HepG2 (cell line): ENCODE results near the gene B4GALT2.

ENCODE experiments used
- CBX2 ChIP-seq, 2 experiments: fragments of 200-600 bp in 1 of 2; sonication (generic); formaldehyde crosslinking in 1 of 2; IDR thresholded peaks; 2 replicates each; pipeline versions ENCODE4 v1.7.0 to v1.8.1; 2018 to 2022; ENCODE audit warnings: low read depth in 2 of 2, low read length in 1 of 2, mild to moderate bottlenecking in 1 of 2, missing genetic modification reagents in 1 of 2
- FOSL1 ChIP-seq: sonication (generic); formaldehyde crosslinking; IDR thresholded peaks from 2 replicates; pipeline ENCODE4 v1.9.0; 2021; ENCODE audit warnings: missing genetic modification reagents, borderline replicate concordance
- KLF16 ChIP-seq, 2 experiments: sonication (generic) in 1 of 2; formaldehyde crosslinking in 1 of 2; IDR thresholded peaks; 2 replicates each; pipeline versions ENCODE4 v1.6.1 to v1.8.0; 2016 to 2023; ENCODE audit warnings: missing genetic modification reagents in 2 of 2, missing compliant biosample characterization in 1 of 2
- MTF1 ChIP-seq: sonication (generic); formaldehyde crosslinking; IDR thresholded peaks from 2 replicates; pipeline ENCODE4 v1.5.0; 2020; ENCODE audit warnings: missing genetic modification reagents
- RELA ChIP-seq: sonication (generic); formaldehyde crosslinking; IDR thresholded peaks from 2 replicates; pipeline ENCODE4 v1.4.0; 2020; ENCODE audit warnings: missing genetic modification reagents
- SRF ChIP-seq: IDR thresholded peaks from 2 replicates; pipeline ENCODE4 v1.6.1; 2011; ENCODE audit warnings: mild to moderate bottlenecking, low read depth, low read length, moderate library complexity
- TAF1 ChIP-seq: sonication (generic); formaldehyde crosslinking; IDR thresholded peaks from 2 replicates; pipeline ENCODE4 v1.4.0; 2020; ENCODE audit warnings: missing genetic modification reagents
- ZKSCAN5 ChIP-seq: sonication (generic); formaldehyde crosslinking; IDR thresholded peaks from 2 replicates; pipeline ENCODE4 v1.5.1; 2020; ENCODE audit warnings: mild to moderate bottlenecking, missing genetic modification reagents
- ZNF274 ChIP-seq: sonication (generic); formaldehyde crosslinking; IDR thresholded peaks from 2 replicates; pipeline ENCODE4 v1.5.1; 2020; ENCODE audit warnings: mild to moderate bottlenecking, missing genetic modification reagents
- ZNF3 ChIP-seq: IDR thresholded peaks from 2 replicates; pipeline ENCODE4 v1.7.0; 2017; ENCODE audit warnings: inconsistent platforms
- ZNF839 ChIP-seq: sonication (generic); formaldehyde crosslinking; IDR thresholded peaks from 2 replicates; pipeline ENCODE4 v1.4.0; 2020; ENCODE audit warnings: missing genetic modification reagents, mild to moderate bottlenecking, borderline replicate concordance
- TF ChIP-seq, protein P1 (sequence below): sonication (generic); formaldehyde crosslinking; IDR thresholded peaks from 2 replicates; pipeline ENCODE4 v1.5.0; 2020; ENCODE audit warnings: mild to moderate bottlenecking, missing genetic modification reagents, moderate library complexity
- TF ChIP-seq, protein P2 (sequence below): sonication (generic); formaldehyde crosslinking; IDR thresholded peaks from 2 replicates; pipeline ENCODE4 v1.4.0; 2020; ENCODE audit warnings: missing genetic modification reagents

DNA sequence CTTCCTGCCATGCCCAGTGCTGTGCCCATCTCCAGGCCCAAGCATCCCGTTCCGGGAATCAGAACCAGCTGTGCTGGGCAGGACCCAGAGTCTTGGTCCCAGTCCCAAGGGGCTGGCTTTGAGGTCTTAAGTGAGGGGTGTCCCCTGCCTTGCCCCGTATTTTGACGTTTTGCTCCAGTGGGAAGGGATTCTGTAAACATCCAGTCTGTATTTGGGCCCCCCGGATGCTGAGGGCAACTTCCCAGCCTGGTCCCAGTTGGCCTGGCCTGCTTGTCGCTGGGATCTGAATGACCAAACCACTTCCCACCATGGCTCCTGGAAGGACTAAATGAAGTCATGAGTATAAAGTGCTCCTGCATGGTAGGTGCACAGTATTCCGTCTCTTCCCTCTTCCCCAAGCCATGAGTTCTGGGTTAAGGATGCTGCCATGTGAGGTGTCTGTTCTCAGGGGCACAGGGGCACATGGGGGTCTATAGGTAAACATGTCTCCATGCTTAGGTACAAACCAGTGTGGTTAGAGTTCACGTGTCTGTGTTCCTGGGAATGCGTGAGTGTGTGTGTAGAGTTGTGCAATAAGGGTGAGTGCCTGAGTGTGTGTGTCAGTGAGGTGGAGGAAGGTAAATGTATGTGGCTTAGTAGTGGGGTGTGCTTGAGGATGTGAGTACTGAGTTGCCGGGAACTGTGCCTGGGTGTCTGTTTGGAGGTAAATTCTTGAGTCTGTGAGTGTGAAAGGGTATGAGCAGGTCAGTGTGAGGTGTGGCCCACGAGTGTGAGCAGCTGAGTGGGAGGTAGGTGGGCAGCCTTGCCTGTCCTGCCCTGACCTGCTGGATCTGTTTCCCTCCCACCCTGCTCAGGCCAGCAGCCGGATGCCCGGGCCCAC lies 1.5 kb downstream of the B4GALT2 start:
- TF ChIP-seq, protein P1, sequence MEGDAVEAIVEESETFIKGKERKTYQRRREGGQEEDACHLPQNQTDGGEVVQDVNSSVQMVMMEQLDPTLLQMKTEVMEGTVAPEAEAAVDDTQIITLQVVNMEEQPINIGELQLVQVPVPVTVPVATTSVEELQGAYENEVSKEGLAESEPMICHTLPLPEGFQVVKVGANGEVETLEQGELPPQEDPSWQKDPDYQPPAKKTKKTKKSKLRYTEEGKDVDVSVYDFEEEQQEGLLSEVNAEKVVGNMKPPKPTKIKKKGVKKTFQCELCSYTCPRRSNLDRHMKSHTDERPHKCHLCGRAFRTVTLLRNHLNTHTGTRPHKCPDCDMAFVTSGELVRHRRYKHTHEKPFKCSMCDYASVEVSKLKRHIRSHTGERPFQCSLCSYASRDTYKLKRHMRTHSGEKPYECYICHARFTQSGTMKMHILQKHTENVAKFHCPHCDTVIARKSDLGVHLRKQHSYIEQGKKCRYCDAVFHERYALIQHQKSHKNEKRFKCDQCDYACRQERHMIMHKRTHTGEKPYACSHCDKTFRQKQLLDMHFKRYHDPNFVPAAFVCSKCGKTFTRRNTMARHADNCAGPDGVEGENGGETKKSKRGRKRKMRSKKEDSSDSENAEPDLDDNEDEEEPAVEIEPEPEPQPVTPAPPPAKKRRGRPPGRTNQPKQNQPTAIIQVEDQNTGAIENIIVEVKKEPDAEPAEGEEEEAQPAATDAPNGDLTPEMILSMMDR (CRISPR knock-in tag), result no peak
- TF ChIP-seq, protein P2, sequence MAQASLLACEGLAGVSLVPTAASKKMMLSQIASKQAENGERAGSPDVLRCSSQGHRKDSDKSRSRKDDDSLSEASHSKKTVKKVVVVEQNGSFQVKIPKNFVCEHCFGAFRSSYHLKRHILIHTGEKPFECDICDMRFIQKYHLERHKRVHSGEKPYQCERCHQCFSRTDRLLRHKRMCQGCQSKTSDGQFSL (CRISPR knock-in tag), result no peak
- TF ChIP-seq CBX2 (IDR thresholded peaks at IDR 0.05; ENCODE audit: low read depth, low read length), result no peak
- no peak for TF ChIP-seq CBX2 (CRISPR knock-in tag; IDR thresholded peaks at IDR 0.05; ENCODE audit: low read depth)
- no peak for TF ChIP-seq MTF1
- TF ChIP-seq SRF, result no peak
- TF ChIP-seq ZNF3 (CRISPR knock-in tag), result no peak
- no peak for TF ChIP-seq ZKSCAN5 (CRISPR knock-in tag)
- TF ChIP-seq FOSL1, result no peak
- TF ChIP-seq RELA (CRISPR knock-in tag), result no peak
- TF ChIP-seq ZNF839 (CRISPR knock-in tag), result no peak
- TF ChIP-seq TAF1 (CRISPR knock-in tag), result no peak
- no peak for TF ChIP-seq ZNF274 (CRISPR knock-in tag)
- TF ChIP-seq KLF16 (CRISPR knock-in tag; IDR thresholded peaks at IDR 0.05), result no peak; a peak in 1 of 4 replicates
